OCI-LY1 (cell line): ENCODE data around the gene RAD51B.

Experiments used
- H2AFZ ChIP-seq: fragments of 200-600 bp; sonication (generic), shearing (Covaris generic); 2 replicates; pipeline ENCODE4 v1.6.0; 2014; ENCODE audit warnings: antibody characterized with exemption, mild to moderate bottlenecking, low read length
- H3F3A ChIP-seq: fragments of 200-600 bp; sonication (generic), shearing (Covaris generic); 2 replicates; pipeline ENCODE4 v1.6.0; 2014; ENCODE audit warnings: mild to moderate bottlenecking, antibody characterized with exemption, low read length, moderate library complexity; ENCODE audit not compliant: insufficient read depth
- H3K27ac ChIP-seq: fragments of 200-600 bp; sonication (generic); 2 replicates; pipeline ENCODE4 v1.5.1; 2014; ENCODE audit warnings: low read length, mixed run types, mild to moderate bottlenecking, low read depth; ENCODE audit not compliant: poor library complexity, severe bottlenecking
- H3K27me3 ChIP-seq: fragments of 200-600 bp; sonication (generic); 2 replicates; pipeline ENCODE4 v1.6.0; 2014; ENCODE audit warnings: antibody characterized with exemption, mild to moderate bottlenecking, low read length, moderate library complexity; ENCODE audit not compliant: insufficient read depth
- H3K36me3 ChIP-seq: fragments of 200-600 bp; sonication (generic); 2 replicates; pipeline ENCODE4 v1.6.1; 2014; ENCODE audit warnings: mild to moderate bottlenecking, antibody characterized with exemption, low read length, moderate library complexity, mixed read lengths; ENCODE audit not compliant: insufficient read depth
- H3K4me1 ChIP-seq: fragments of 200-600 bp; sonication (generic); 2 replicates; pipeline ENCODE4 v1.5.1; 2014; ENCODE audit warnings: mild to moderate bottlenecking, low read length, moderate library complexity; ENCODE audit not compliant: insufficient read depth, severe bottlenecking
- H3K4me2 ChIP-seq: fragments of 200-600 bp; sonication (generic), shearing (Covaris generic); 2 replicates; pipeline ENCODE4 v1.6.1; 2014; ENCODE audit warnings: low read length
- H3K4me3 ChIP-seq: fragments of 200-600 bp; sonication (generic); 2 replicates; pipeline ENCODE4 v1.5.1; 2014; ENCODE audit warnings: low read length, low read depth, mild to moderate bottlenecking, mixed read lengths; ENCODE audit not compliant: poor library complexity, severe bottlenecking
- H3K79me2 ChIP-seq: fragments of 200-600 bp; shearing (Covaris generic); 2 replicates; pipeline ENCODE4 v1.6.1; 2016; ENCODE audit warnings: mixed run types, low read length, mixed read lengths; ENCODE audit not compliant: insufficient read depth
- H3K9ac ChIP-seq: fragments of 200-600 bp; sonication (generic), shearing (Covaris generic); 2 replicates; pipeline ENCODE4 v1.6.1; 2014; ENCODE audit warnings: mild to moderate bottlenecking, low read length, mixed read lengths
- H3K9me2 ChIP-seq: fragments of 200-600 bp; sonication (generic), shearing (Covaris generic); 2 replicates; pipeline ENCODE4 v1.6.1; 2014; ENCODE audit warnings: low read depth, mild to moderate bottlenecking, low read length, mixed read lengths
- H3K9me3 ChIP-seq: fragments of 200-600 bp; shearing (Covaris generic); 2 replicates; pipeline ENCODE4 v1.6.1; 2014; ENCODE audit warnings: low read length, mixed read lengths
- H4K20me1 ChIP-seq: fragments of 200-600 bp; sonication (generic), shearing (Covaris generic); 2 replicates; pipeline ENCODE4 v1.6.0; 2016; ENCODE audit warnings: mild to moderate bottlenecking, low read length; ENCODE audit not compliant: insufficient read depth
- EZH2 ChIP-seq: fragments of 200-600 bp; sonication (generic), shearing (Covaris generic); IDR thresholded peaks from 2 replicates; pipeline ENCODE4 v1.8.0; 2017; ENCODE audit warnings: borderline replicate concordance, mixed run types, mild to moderate bottlenecking, antibody characterized with exemption, low read length, moderate library complexity, mixed read lengths
- TF ChIP-seq, protein P1 (sequence below): fragments of 200-600 bp; sonication (generic), shearing (Covaris generic); IDR thresholded peaks from 2 replicates; pipeline ENCODE4 v1.5.1; 2017; ENCODE audit warnings: mild to moderate bottlenecking, antibody characterized with exemption, low read length, moderate library complexity, mixed read lengths

The RAD51B gene

GRCh38 chr14:68421116-68421515, 601.5 kb downstream of the RAD51B start:
- Histone ChIP-seq H3K9ac (no peak overlapping the region), H3F3A (no peaks in the 10 kb centered on the region), H4K20me1 (no peaks in the 10 kb centered on the region), H3K9me2 (no peaks in the 10 kb centered on the region), H2AFZ (no peak overlapping the region), H3K36me3 (no peaks in the 10 kb centered on the region), H3K79me2 (no peaks in the 10 kb centered on the region), H3K4me2 (no peak overlapping the region), H3K4me3 (no peak overlapping the region), H3K9me3 (no peaks in the 10 kb centered on the region), H3K27me3 (no peaks in the 10 kb centered on the region), H3K27ac (no peak overlapping the region), H3K4me1 (no peaks in the 10 kb centered on the region)
- TF ChIP-seq, protein P1, sequence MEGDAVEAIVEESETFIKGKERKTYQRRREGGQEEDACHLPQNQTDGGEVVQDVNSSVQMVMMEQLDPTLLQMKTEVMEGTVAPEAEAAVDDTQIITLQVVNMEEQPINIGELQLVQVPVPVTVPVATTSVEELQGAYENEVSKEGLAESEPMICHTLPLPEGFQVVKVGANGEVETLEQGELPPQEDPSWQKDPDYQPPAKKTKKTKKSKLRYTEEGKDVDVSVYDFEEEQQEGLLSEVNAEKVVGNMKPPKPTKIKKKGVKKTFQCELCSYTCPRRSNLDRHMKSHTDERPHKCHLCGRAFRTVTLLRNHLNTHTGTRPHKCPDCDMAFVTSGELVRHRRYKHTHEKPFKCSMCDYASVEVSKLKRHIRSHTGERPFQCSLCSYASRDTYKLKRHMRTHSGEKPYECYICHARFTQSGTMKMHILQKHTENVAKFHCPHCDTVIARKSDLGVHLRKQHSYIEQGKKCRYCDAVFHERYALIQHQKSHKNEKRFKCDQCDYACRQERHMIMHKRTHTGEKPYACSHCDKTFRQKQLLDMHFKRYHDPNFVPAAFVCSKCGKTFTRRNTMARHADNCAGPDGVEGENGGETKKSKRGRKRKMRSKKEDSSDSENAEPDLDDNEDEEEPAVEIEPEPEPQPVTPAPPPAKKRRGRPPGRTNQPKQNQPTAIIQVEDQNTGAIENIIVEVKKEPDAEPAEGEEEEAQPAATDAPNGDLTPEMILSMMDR: no peak
- no peak for TF ChIP-seq EZH2

- H3K9me3 ChIP-seq: no peaks in the 10 kb centered on the region
- no peaks in the 10 kb centered on the region for H3F3A ChIP-seq
- no peak overlapping the region for H3K4me2 ChIP-seq
- no peaks in the 10 kb centered on the region for H3K79me2 ChIP-seq
- H3K36me3 ChIP-seq: no peaks in the 10 kb centered on the region
- no peaks in the 10 kb centered on the region for H3K27me3 ChIP-seq
- no peaks in the 10 kb centered on the region for H3K9me2 ChIP-seq
- no peaks in the 10 kb centered on the region for H3K4me1 ChIP-seq
- no peak overlapping the region for H2AFZ ChIP-seq
- no peak overlapping the region for H3K9ac ChIP-seq
- H3K4me3 ChIP-seq: no peak overlapping the region
- H4K20me1 ChIP-seq: no peaks in the 10 kb centered on the region
- no peak overlapping the region for H3K27ac ChIP-seq
- no peak for TF ChIP-seq EZH2
- TF ChIP-seq, protein P1: no peak
Observed at GRCh38 chr14:68423686-68424085, 604.1 kb downstream of the RAD51B start.

DNA sequence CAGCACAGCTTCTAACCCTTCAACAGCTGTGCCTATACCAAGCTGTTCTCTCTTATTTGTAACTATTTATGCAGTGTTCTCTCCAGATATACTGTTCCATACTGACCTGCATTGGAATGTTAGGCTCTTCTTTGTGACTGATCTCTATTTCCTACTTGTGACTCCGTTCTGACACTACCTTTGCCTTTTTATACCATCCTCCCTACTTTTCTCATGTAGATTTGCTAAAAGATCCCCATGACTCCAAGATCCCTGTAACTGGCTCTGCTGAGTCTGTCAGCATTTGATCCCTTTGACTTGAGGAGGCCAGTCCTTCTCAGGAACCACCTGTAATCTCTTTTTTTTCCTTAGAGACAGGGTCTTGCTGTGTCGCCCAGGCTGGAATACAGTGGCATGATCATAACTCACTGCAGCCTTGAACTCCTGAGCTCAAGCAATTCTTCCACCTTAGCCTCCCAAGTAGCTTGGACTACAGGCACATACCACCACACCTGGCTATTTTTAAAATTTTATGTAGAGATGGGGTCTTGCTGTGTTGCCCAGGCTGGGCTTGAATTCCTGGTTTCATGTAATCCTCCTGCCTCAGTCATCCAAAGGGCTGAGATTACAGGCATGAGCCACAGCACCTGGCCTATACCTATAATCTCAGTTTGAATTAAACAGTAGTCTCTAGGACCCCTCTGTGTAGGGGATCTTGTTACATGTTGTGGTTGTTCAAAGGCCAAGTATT, 605.0 kb downstream of the RAD51B start:
- no peaks in the 10 kb centered on the region for H3K9me2 ChIP-seq
- H3K9me3 ChIP-seq: no peaks in the 10 kb centered on the region
- no peak overlapping the region for H3K4me2 ChIP-seq
- H3K36me3 ChIP-seq: no peaks in the 10 kb centered on the region
- no peaks in the 10 kb centered on the region for H3F3A ChIP-seq
- no peak overlapping the region for H3K27ac ChIP-seq
- no peaks in the 10 kb centered on the region for H3K79me2 ChIP-seq
- TF ChIP-seq EZH2: no peak
- TF ChIP-seq, protein P1: no peak
- H2AFZ ChIP-seq: no peak overlapping the region
- H3K9ac ChIP-seq: no peak overlapping the region
- no peak overlapping the region for H3K4me3 ChIP-seq
- H4K20me1 ChIP-seq: no peaks in the 10 kb centered on the region
- H3K4me1 ChIP-seq: no peaks in the 10 kb centered on the region
- H3K27me3 ChIP-seq: no peaks in the 10 kb centered on the region
